H9 (cell line): ENCODE measurements around the gene TNKS1BP1. TPM values are rescaled to one million over a fixed set of nuclear protein-coding genes. Genes with fewer than 3 reads are reported as not detected.

Experiments used
- DNase-seq: peaks from one replicate; pipeline ENCODE4 v3.0.0-alpha.2; 2017
- H2AFZ ChIP-seq: one replicate; pipeline ENCODE4 v1.6.1; 2013; ENCODE audit warnings: mild to moderate bottlenecking, low read length, control low read depth, moderate library complexity
- H2AK5ac ChIP-seq: 2 replicates; pipeline ENCODE4 v1.6.1; 2013; ENCODE audit warnings: low read length, control low read depth, mixed read lengths; ENCODE audit not compliant: insufficient read length
- H2BK120ac ChIP-seq: one replicate; pipeline ENCODE4 v1.6.1; 2013; ENCODE audit warnings: low read depth, mild to moderate bottlenecking, low read length, control low read depth, inconsistent platforms; ENCODE audit not compliant: poor library complexity, severe bottlenecking
- H2BK12ac ChIP-seq: 2 replicates; pipeline ENCODE4 v1.6.1; 2013; ENCODE audit warnings: low read length, control low read depth, mixed read lengths, low read depth; ENCODE audit not compliant: insufficient read length
- H2BK15ac ChIP-seq: 2 replicates; pipeline ENCODE4 v1.6.1; 2013; ENCODE audit warnings: low read depth, low read length, control low read depth
- H2BK20ac ChIP-seq: one replicate; pipeline ENCODE4 v1.6.1; 2013; ENCODE audit warnings: low read depth, mild to moderate bottlenecking, low read length, control low read depth, inconsistent platforms; ENCODE audit not compliant: poor library complexity, severe bottlenecking
- H2BK5ac ChIP-seq: 2 replicates; pipeline ENCODE4 v1.6.1; 2013; ENCODE audit warnings: low read length, control low read depth, mixed read lengths; ENCODE audit not compliant: insufficient read length
- H3K14ac ChIP-seq: 2 replicates; pipeline ENCODE4 v1.6.1; 2013; ENCODE audit warnings: low read length, control low read depth; ENCODE audit not compliant: insufficient read depth
- H3K18ac ChIP-seq: 2 replicates; pipeline ENCODE4 v1.6.1; 2013; ENCODE audit warnings: low read depth, mild to moderate bottlenecking, mixed read lengths, low read length, control low read depth; ENCODE audit not compliant: insufficient read length
- H3K23ac ChIP-seq: 2 replicates; pipeline ENCODE4 v1.6.1; 2013; ENCODE audit warnings: low read length, control low read depth, mixed read lengths, low read depth; ENCODE audit not compliant: insufficient read length
- H3K23me2 ChIP-seq: 2 replicates; pipeline ENCODE4 v1.6.1; 2013; ENCODE audit warnings: low read depth, mild to moderate bottlenecking, mixed read lengths, low read length, control low read depth; ENCODE audit not compliant: insufficient read length, poor library complexity, severe bottlenecking
- H3K27ac ChIP-seq: 2 replicates; pipeline ENCODE4 v1.5.1; 2013; ENCODE audit warnings: low read length, control low read depth, mixed read lengths, low read depth; ENCODE audit not compliant: insufficient read length
- H3K27me3 ChIP-seq: 2 replicates; pipeline ENCODE4 v1.6.1; 2013; ENCODE audit warnings: low read length, control low read depth, inconsistent platforms; ENCODE audit not compliant: insufficient read depth
- H3K4ac ChIP-seq: 2 replicates; pipeline ENCODE4 v1.6.1; 2013; ENCODE audit warnings: low read depth, mild to moderate bottlenecking, control low read depth, inconsistent platforms, low read length, moderate library complexity
- H3K4me1 ChIP-seq: 2 replicates; pipeline ENCODE4 v1.6.1; 2013; ENCODE audit warnings: low read length, control low read depth, inconsistent platforms; ENCODE audit not compliant: insufficient read depth
- H3K4me2 ChIP-seq: 2 replicates; pipeline ENCODE4 v1.6.1; 2013; ENCODE audit warnings: low read length, control low read depth, mixed read lengths; ENCODE audit not compliant: insufficient read length, insufficient read depth
- H3K56ac ChIP-seq: 2 replicates; pipeline ENCODE4 v1.6.1; 2013; ENCODE audit warnings: low read depth, mild to moderate bottlenecking, mixed read lengths, low read length, control low read depth; ENCODE audit not compliant: insufficient read length
- H3K79me1 ChIP-seq: 2 replicates; pipeline ENCODE4 v1.6.1; 2013; ENCODE audit warnings: low read depth, mild to moderate bottlenecking, moderate library complexity, low read length, control low read depth, inconsistent platforms; ENCODE audit not compliant: insufficient read depth, poor library complexity, severe bottlenecking
- H3K79me2 ChIP-seq: 2 replicates; pipeline ENCODE4 v1.6.1; 2013; ENCODE audit warnings: low read length, control low read depth, inconsistent platforms; ENCODE audit not compliant: insufficient read depth
- H3K9ac ChIP-seq: 2 replicates; pipeline ENCODE4 v1.6.1; 2013; ENCODE audit warnings: low read length, control low read depth, mixed read lengths; ENCODE audit not compliant: insufficient read length; ENCODE audit errors: extremely low read depth
- H3K9me3 ChIP-seq: one replicate; pipeline ENCODE4 v1.6.1; 2013; ENCODE audit warnings: low read depth, low read length, inconsistent platforms; ENCODE audit not compliant: control insufficient read depth
- H3T11ph ChIP-seq: one replicate; pipeline ENCODE4 v1.6.1; 2013; ENCODE audit warnings: mild to moderate bottlenecking, low read length, control low read depth, inconsistent platforms
- H4K20me1 ChIP-seq: one replicate; pipeline ENCODE4 v1.6.1; 2013; ENCODE audit not compliant: control insufficient read depth, insufficient read length, insufficient read depth
- H4K5ac ChIP-seq: 2 replicates; pipeline ENCODE4 v1.6.1; 2013; ENCODE audit warnings: low read depth, mild to moderate bottlenecking, mixed read lengths, low read length, control low read depth; ENCODE audit not compliant: insufficient read length
- H4K8ac ChIP-seq: replicated peaks from 2 replicates; pipeline ENCODE4 v1.6.1; 2013; ENCODE audit warnings: low read length, control low read depth, mixed read lengths, low read depth; ENCODE audit not compliant: insufficient read length
- H4K91ac ChIP-seq: 2 replicates; pipeline ENCODE4 v1.6.1; 2013; ENCODE audit warnings: low read depth, mild to moderate bottlenecking, moderate library complexity, mixed read lengths, low read length, control low read depth; ENCODE audit not compliant: insufficient read length
- H3K27ac Mint-ChIP-seq, 3 experiments: 2 replicates in 2 of 3; 3 replicates in 1 of 3; pipeline ENCODE4 v1.8.0; 2020 to 2021; ENCODE audit warnings: mixed read lengths in 3 of 3, mild to moderate bottlenecking in 1 of 3, moderate library complexity in 1 of 3
- H3K27me3 Mint-ChIP-seq: 2 replicates; pipeline ENCODE4 v1.8.0; 2021; ENCODE audit warnings: low read depth, mild to moderate bottlenecking, moderate library complexity, mixed read lengths
- H3K36me3 Mint-ChIP-seq, 3 experiments: 2 replicates in 2 of 3; 3 replicates in 1 of 3; pipeline ENCODE4 v1.8.0; 2020 to 2021; ENCODE audit warnings: low read depth in 3 of 3, mixed read lengths in 3 of 3; ENCODE audit not compliant: insufficient read depth in 1 of 3
- H3K4me1 Mint-ChIP-seq, 2 experiments: 2 replicates each; pipeline ENCODE4 v1.8.0; 2020; ENCODE audit warnings: mixed read lengths in 2 of 2
- H3K4me3 Mint-ChIP-seq, 2 experiments: 2 replicates in 1 of 2; 3 replicates in 1 of 2; pipeline ENCODE4 v1.8.0; 2020 to 2021; ENCODE audit warnings: mild to moderate bottlenecking in 2 of 2, mixed read lengths in 2 of 2, moderate library complexity in 1 of 2
- H3K9me3 Mint-ChIP-seq, 2 experiments: 2 replicates in 1 of 2; 3 replicates in 1 of 2; pipeline ENCODE4 v1.8.0; 2020; ENCODE audit warnings: mild to moderate bottlenecking in 2 of 2, mixed read lengths in 2 of 2, moderate library complexity in 1 of 2
- CTCF ChIP-seq: fragments of 200-600 bp; sonication (generic); conservative IDR thresholded peaks from 3 replicates; pipeline ENCODE4 v1.8.0; 2021; ENCODE audit warnings: antibody characterized with exemption, mild to moderate bottlenecking
- WGBS: extraction: QIAGEN DNeasy Blood & Tissue Kit; methylation state at CpG from one replicate; pipeline ENCODE4 v1.1.7; 2013; ENCODE audit warnings: missing lambda C conversion rate, low lambda C conversion rate, mixed read lengths; ENCODE audit not compliant: insufficient read length; ENCODE audit errors: extremely low coverage; 5-methylcytosine and 5-hydroxymethylcytosine counted together
- total RNA-seq: library from RNA; stranded (reverse); gene quantifications from 2 replicates; pipeline ENCODE4 v1.2.1, GENCODE V29; 2021

The TNKS1BP1 gene
- total RNA-seq, 1 experiment from 2014 or later: 130 TPM

GRCh38 chr11:57303280-57303989 lies 21.3 kb downstream of the TNKS1BP1 start:
- peak; percentile 34; the same call in 2 of the 3 replicates for TF ChIP-seq CTCF
- H3T11ph ChIP-seq: no peak overlapping the region
- no peak overlapping the region for H2BK20ac ChIP-seq
- H3K9me3 Mint-ChIP-seq: peaks cover 10 to 14% of the 10 kb centered on the region in 2 experiments
- H3K9ac ChIP-seq: no peak overlapping the region
- H4K91ac ChIP-seq: no peak overlapping the region
- H3K9me3 ChIP-seq: no peaks in the 10 kb centered on the region
- peak overlapping the region; percentile 73 to 83 (median 81); a peak in 6 of 7 replicates for H3K27ac Mint-ChIP-seq
- no peaks in the 10 kb centered on the region for H3K4me1 ChIP-seq
- H3K4me1 Mint-ChIP-seq: peaks cover 13 to 24% of the 10 kb centered on the region in 2 experiments
- no peak overlapping the region for H2BK5ac ChIP-seq
- H3K23ac ChIP-seq: no peak overlapping the region
- peaks cover 63 to 72% (median 63%) of the 10 kb centered on the region in 3 experiments for H3K36me3 Mint-ChIP-seq
- H3K4me2 ChIP-seq: no peak overlapping the region
- no peak overlapping the region for H3K27ac ChIP-seq
- no peaks in the 10 kb centered on the region for H3K23me2 ChIP-seq
- H3K56ac ChIP-seq: no peak overlapping the region
- H3K4ac ChIP-seq: no peak overlapping the region
- H4K5ac ChIP-seq: no peak overlapping the region
- H2AK5ac ChIP-seq: no peak overlapping the region
- H2BK12ac ChIP-seq: no peak overlapping the region
- H3K27me3 Mint-ChIP-seq: no peaks in the 10 kb centered on the region
- no peak overlapping the region for H3K14ac ChIP-seq
- peaks cover 6% of the 10 kb centered on the region; the same call in 1 of the 2 replicates for H3K79me2 ChIP-seq
- no peak overlapping the region for H4K8ac ChIP-seq
- no peaks in the 10 kb centered on the region for H3K79me1 ChIP-seq
- no peak overlapping the region for H3K18ac ChIP-seq
- no peaks in the 10 kb centered on the region for H4K20me1 ChIP-seq
- H2BK120ac ChIP-seq: no peak overlapping the region
- no peak overlapping the region for H3K4me3 Mint-ChIP-seq
- H2AFZ ChIP-seq: no peak overlapping the region
- no peak overlapping the region for H2BK15ac ChIP-seq
- no peaks in the 10 kb centered on the region for H3K27me3 ChIP-seq
- WGBS: 100% methylated on average over 1 of the region's 17 CpGs
- DNase-seq: no peak
